Measurements from ENCODE around the gene SLC25A21.
"Not testable (repeated sequence)": the region's sequence is repeated elsewhere in the genome, so short reads cannot be mapped to it uniquely, and the experiment has no call there.

Gene SLC25A21

DNA sequence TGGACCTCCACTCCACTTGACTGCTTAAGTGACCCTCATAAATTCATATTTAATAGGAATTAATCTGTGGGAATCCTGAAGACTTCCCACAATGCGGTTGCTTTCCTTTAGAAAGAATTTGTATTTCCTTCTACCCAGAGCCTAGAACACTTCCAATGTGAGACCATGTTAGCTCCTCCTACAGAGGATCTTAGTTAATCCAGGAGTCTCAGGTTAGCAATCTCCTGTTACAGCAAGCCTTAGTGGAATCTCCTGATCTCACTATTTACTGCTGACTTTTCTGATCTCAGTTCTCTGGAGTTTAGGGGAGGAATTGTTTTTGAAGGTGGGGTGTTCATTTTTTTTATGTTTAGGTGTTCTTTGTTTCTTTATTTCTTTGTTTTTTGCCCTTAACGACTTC lies 186.0 kb downstream of the SLC25A21 start:
- DNase-seq (ENCODE audit: low read depth in 2 of 2), result no peak

DNA sequence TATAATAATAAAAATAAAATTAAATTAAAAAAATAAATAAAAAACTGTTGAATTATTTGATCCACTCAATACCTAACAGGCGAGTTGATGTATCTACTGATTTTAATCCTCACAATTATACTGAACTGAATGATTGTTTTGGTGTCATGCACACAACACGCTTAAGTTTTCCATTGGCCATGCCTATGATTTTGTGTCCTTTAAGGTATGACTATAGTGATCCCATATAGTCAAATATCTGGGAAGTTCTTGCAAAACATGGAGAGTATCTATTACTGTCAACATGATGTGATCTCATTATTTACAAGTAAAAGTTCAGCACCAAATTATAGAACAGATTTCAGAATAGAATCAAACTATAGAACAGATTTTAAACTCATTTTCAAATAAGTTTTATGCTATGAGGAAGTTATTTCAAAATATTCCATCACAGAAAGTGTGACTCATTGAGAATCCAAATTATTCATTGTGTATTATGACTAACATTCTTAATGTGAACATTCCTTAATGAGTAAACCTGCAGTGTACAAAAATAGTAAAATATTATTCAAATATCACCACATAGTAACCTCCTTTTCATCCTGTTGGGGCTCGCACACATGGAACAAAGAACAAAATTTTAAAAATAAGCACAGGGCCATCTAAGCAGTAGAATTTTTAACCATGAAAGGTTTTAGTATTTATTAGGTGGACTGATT lies 190.4 kb downstream of the SLC25A21 start:
- DNase-seq (ENCODE audit: low read depth in 2 of 2), result no peak

DNA sequence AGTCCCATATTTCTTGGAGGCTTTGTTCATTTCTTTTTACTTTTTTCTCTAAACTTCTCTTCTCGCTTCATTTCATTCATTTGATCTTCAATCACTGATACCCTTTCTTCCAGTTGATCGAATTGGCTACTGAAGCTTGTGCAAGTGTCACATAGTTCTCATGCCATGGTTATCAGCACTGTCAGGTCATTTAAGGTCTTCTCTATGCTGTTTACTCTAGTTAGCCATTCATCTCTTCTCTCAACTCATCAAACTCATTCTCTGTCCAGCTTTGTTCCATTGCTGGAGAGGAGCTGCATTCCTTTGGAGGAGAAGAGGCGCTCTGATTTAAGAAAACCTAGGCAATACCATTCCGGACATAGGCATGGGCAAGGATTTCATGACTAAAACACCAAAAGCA lies 192.0 kb downstream of the SLC25A21 start:
- not testable (repeated sequence) for DNase-seq (ENCODE audit: low read depth in 2 of 2)

DNA sequence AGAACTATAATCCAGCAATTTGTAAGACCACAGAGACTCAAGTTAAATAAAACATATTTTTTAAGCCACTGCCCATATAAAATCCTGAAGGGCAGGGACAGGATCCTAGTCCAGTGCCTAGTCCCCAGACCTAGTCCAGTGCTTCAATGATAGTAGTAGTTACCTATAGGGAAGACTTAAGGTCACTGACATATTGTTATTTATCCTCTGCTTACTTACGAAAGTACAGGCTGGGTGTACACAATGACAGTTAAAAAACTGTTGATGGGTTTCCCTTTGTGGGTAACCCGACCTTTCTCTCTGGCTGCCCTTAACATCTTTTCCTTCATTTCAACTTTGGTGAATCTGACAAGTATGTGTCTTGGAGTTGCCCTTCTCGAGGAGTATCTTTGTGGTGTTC lies 192.5 kb downstream of the SLC25A21 start:
- no peak for DNase-seq (ENCODE audit: low read depth in 2 of 2)

DNA sequence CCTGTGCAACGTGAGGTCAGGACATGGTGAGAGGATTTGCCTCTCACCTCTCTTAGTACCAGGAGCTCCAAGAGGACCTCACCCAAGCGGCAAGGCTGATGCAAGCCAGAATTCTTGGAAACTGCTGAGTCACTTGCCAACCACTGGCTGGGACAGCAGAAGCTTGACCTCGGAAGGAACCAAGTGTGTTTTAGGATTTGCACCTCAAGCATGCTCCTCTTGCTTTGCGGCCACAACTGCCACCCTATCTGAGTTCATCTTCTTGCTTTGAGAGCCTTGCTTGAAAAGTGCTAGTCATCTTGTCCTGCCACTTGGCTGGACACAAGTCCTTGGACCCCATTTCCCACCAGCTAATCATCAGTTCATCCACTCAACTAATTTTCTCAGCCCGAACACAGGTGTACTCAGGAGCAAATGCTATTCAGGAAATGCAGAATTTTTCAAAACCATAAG lies 195.8 kb downstream of the SLC25A21 start:
- DNase-seq (ENCODE audit: low read depth in 2 of 2), result no peak

DNA sequence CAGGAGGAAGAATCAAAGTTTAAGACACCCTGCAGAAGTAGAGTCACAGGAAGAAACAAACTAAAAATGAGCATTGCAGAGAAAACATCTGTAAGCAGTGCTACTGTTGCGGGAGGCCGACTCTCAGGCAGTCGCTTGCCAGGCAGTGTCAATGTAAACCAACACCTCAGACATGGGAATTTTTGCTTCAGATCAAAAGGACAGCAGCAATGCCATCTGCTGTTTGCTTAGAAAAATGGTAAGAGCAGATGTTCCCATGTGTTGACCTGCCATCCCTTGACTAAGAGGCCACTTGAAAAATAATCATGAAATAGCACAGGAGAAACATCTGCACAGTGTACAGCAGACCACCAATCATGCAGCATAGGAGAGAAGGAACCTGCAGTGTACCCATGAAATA lies 196.6 kb downstream of the SLC25A21 start:
- no peak for DNase-seq (ENCODE audit: low read depth in 2 of 2)

DNA sequence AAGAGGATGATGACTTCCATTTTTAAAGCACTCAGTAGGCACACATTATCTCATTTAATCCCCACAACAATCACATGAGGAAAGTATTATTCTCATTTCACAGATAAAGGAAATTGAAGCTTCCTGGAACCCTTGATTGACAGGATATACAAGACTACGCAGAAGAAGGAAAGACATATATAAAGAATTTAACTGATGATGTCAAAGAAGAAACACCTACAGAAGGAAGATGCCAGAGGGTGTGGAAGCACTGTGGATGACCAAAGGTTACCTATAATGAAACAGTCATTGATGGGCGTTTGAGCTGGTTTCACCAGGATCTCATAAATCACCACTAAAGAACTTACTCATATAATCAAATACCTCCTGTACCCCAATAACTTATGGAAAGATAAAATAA lies 197.4 kb downstream of the SLC25A21 start:
- no peak for DNase-seq (ENCODE audit: low read depth in 2 of 2)

DNA sequence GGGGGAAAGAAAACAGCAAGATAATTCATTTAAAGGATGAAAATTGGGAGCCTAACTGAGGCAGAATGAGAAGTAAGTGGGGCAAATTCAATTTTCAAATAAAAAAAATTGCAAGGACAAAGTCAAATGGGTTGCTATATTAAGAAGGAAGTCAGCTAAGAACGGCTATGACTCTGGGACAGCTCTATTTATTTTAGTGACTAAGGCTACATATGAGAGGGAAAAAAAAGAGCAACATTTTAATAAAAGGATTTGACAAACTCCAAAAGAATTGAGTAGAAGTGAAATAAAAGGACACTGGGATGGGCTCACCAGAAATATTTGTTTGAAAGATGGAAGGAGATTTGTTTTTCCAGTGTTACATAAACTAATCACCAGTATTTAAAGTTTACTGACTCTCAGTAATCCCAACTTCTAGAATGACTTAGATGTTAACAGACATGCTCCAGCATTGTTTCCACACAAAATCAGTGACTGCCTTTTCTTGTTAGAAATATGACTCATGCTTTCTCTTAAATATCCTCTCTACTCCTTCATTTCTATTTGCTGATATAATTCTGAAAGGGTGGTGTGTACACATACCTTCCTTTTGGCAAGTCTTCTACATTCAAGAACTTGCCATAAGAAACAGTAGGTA lies 198.5 kb downstream of the SLC25A21 start:
- DNase-seq (ENCODE audit: low read depth in 2 of 2), result no peak

DNA sequence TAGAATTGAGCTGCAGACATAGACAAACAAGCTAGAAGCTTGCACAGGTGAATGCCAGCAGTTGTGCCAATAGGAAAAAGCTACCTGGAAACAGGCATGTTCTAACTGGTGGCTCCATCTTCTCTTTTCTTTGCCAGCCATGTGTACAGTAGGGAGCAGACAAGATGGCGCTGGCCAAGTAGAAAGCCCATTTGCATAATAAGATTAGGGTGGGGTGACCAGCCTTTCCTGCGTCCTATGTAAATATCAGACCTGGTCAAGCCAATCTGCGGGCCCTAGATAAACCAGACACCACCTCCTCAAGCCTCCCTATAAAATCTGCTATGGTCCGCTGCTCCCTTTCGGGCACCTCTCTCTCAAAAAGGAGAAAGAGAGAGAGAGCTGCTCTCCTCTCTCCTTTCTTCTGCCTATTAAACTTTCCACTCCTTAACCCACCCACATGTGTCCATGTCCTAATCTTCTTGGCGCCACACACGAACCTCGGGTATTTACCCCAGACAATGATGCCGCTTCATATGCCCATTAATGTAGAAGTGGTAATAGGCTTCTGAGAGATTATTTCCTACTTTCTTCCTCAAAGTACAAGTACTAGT lies 201.0 kb downstream of the SLC25A21 start:
- DNase-seq (ENCODE audit: low read depth in 2 of 2), result no peak

DNA sequence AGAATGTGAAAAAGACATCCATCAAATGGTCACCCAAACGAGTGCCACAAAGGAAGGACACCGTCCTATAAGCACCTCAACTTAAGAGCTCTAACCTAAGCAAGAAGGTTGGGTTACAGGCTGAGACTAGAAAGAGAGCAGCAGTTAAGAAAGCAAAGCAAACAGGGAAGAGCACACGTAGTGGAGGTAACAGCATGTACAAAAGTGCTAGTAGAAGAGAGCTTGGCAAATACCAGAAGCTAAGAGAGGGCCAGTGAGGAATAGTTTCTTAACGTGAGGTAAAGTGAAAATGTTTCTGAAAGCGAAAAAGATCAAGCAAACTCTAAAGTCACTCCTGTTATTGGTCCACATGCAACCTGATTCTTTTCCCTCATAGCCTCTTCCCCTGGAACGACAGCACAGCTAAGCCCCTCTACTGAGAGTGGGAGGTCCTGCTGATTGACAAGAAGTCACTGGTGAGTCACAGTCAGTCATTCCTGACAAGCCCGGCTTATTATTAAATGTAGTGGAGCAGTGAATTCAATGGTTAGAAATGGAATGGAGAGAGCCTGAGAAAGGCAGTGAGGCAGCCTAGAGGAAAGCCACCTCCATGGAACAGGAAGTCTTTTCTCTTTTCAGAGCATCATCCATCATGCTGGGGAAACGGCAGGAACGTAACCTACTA lies 204.4 kb downstream of the SLC25A21 start:
- DNase-seq (ENCODE audit: low read depth in 2 of 2), result no peak

DNA sequence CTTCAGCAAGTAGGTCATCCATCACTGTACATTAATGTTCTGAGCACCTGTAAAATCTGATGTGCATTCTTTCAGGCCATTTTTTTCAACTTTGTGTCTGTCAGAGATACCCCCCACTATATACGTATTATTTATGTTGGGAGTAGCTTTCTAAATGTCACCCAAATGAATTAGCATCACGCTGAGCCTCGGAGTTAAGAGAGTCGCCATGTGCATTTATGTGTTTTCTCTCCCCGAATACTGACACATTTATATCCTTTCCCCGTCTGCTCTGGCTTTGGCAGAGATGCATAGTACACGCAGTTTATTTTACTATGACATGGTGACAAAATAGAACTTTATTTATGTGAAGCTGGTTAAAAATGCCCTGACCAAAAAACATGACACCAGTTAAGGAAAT lies 216.4 kb downstream of the SLC25A21 start:
- DNase-seq (ENCODE audit: low read depth in 2 of 2), result no peak

DNA sequence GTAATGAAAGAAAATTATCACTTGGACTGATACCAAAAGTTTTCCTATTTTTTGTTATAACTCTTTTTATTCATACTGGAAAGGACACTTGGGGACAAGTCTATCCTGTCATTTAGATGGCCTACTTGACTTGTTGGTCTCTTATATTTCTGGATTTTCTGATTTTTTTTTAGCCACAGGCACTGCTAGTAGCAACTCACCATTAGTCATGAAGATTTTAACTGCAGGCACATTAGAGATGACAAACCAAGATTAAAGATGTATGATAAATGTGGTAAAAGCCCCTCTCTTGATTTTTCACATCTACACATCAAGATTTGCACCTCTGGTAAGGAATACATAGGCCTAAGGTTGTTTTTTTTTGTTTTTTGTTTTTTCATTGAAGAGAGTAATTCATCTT lies 217.0 kb downstream of the SLC25A21 start:
- DNase-seq (ENCODE audit: low read depth in 2 of 2), result no peak

DNA sequence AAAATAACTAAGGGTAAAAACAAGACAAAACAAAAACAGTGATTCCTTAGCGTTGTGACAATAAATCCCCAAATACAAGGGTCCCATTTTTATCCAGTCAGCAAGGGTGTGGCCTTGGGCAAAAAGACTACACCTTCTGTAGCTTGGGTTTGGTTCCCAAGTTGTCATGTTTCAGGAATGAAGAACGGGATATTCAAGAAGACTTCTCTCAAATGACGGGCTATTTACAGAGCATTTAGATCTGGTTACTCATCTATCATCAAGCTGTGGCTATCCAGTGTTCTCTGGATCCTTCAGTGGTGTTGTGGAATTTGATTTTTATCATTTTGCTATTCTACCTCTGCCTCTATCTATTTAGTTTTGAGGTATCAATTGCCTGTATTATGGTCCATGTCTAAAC lies 219.7 kb downstream of the SLC25A21 start:
- no peak for DNase-seq (ENCODE audit: low read depth in 2 of 2)

DNA sequence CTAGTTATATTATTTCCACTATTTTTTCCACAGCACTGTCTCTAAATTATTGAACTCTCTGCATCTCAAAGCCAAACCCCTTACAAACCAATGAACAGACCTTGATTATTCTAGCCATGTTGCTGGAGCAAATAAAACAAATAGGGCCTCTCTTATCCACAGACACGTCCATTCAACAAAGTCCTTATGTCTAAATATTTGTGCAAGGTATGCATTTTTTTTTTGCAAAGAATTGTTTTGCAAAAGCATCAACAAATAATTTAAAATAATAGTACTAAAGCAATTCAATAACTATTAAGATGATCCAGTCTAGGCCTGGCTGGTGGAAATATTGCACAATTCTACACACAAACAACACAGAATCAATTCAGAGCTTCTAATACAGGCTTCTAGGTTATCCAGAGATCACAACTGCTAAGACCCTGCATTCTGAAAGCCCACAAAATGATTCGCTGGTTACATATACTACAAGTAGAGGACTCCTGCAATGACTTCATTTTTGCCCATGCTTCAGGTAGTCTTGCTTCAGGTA lies 221.0 kb downstream of the SLC25A21 start:
- DNase-seq (ENCODE audit: low read depth in 2 of 2), result no peak

DNA sequence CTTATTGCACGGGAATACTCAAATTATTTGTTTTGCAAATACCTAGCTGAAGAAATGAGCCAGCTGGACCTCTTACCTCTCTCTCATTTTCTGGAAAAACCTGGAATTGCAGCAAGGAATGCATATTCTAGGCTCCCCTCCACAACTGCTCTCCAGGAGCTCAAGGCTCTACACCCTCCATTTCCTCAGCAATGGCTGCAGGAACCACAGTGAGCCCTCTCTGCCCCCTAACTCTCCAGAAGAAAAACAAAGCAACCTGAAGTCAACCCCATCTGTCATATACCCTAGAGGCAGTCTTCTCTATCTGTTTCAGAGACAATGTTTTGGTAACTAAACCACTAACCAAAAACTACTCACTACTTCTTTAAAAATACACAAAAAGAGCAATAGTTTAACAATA lies 221.6 kb downstream of the SLC25A21 start:
- DNase-seq (ENCODE audit: low read depth in 2 of 2), result no peak

DNA sequence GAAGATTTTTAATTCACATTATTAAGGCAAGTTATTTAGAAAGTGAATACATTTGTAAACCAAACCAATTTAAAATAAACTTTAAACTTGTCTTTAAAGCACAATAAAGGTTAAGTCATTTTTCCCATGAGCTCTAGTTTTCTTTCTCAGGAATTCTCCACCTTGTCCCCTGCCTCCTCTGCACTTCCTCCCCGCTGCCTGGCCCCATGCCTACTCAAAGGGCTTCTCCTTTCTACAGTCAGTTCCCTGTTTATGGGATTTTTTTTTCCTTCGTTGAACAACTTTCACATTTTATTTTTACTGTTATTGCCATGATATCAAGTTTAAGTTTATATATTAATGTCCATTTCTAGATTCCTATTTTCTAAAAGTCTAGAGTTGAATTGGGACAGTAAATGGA lies 223.0 kb downstream of the SLC25A21 start:
- no peak for DNase-seq (ENCODE audit: low read depth in 2 of 2)

DNA sequence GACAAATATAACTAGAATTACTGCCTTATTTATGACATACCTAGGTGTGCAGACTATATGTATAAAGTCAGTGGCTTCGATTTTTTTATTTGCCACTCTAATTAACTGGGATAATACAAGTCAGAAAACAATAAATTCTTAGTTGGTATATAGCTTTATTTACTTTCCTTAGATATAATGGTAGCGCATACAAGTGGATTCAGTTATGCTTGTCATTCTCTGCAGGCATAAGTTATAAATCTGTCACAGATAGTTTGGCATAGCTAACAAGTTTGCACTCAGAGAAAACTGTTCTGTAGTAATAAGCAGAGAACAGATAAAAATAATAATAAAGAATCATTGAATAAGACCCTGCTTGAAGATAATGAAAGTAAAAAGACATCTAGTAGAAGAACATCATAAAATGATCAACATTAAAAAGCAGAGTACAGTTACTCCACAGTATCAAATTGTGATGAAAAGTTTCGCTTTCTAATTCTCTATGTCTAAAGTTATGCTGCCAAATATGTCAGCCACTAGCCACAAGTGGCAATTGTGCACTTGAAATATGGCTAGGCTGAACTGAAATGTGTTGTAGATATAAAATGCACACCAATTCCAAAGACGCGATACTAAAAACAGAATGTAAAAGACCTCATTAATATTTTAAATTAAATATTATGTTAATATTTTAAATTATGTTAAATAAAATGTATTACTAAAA lies 224.1 kb downstream of the SLC25A21 start:
- no peak for DNase-seq (ENCODE audit: low read depth in 2 of 2)

DNA sequence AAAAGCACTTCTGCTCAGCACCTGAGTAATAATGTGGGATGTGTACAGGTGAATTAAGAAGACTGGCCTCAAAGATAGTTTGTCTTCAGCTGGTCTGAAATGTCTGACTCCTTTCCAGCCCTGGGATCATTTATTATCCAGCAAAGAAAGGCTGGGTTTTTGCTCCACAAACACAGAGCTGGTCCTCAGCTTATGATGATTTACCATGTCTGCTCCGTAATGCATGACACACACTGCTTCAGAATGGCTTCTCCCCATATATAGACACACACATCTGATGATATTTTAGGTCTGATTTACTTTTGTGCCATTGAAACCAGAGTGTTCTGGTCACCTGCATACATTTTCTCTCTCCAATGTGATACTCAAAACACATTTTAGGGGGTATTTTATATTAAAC lies 225.0 kb downstream of the SLC25A21 start:
- no peak for DNase-seq (ENCODE audit: low read depth in 2 of 2)

DNA sequence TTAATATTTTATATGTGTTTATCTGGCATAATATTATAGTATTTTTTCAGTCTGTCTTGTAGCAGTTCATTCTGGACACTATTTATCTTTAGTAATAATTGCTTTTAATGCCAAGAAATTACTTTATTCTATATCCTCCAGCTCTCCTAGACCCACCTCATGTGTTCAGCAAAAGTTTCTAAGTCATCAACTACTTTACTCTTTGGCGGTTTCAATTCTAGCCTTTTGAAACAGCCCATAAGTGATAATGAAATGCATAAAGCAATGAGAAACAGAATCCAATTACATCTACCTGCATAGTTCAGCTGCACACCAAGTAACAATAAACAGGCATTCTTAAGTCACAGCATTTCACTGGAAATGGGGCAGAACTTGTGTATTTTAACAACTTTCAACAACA lies 225.5 kb downstream of the SLC25A21 start:
- DNase-seq (ENCODE audit: low read depth in 2 of 2), result no peak

DNA sequence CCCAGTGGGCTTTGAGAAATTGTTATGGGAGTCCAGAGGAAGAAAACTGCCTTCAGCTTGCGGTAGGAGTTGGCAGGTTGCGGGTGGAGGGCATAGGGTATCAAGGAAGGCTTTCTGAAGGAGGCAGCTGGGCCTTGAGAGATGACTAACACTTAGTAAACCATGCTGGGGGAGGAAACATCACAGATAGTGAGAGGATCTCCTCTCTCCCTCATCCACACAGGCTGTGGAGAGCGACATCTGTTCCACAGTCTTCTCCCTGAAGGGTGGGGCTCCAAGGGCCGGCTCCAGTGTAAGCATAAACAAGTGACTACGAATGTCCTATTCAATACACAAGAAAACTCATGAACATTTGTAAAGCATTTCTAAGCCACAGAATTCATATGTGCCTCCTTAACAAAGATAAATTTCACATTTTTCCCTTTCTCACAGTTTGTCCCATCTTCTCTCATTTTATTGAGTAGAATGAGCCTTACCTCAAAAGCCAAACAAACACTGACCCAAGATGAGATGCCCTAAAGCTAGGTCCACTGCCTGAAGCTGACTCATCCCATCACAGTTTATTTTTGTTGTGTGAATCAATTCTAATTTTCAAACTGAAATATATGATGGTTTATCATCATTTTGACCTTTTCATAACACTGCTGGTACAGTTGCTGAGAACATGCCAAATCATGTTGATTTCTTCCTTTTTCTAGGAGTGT lies 227.9 kb downstream of the SLC25A21 start:
- DNase-seq (ENCODE audit: low read depth in 2 of 2), result no peak

DNA sequence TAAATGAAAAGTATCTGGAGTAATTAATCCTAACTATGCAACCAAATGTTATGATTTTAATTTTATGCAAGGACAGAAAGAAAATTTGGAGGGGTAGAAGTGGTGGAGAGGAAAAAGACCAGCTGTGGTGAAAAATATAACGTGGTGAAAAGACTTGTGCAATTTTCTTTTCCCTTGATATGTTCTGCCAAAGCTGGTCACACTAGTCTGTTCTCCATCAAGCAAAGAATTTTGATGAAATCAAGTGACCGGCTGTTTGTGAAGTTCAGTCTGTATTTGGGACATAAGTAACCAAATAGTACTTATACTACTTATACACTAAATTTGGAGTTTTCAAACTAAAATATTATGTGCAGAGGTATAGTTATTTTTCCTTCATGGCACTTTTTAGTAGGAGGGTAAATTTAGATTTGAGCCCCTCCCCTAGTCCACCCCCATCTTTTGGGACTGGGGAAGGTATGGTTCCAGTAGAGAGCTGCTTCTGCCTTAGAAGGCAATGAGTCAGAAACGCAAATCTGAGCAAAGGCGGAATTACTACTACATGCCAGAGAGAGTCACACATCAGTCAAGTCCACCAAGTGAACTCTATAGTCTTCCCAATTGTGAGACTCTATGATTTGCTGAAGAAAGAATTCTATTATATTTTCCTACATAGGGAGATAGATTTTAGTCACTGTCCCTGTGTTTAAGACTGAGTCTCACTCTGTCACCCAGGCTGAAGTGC lies 229.7 kb downstream of the SLC25A21 start:
- DNase-seq (ENCODE audit: low read depth in 2 of 2), result no peak
